H9 (cell line): ENCODE results near the gene NT5C1B. TPM values are rescaled to one million over a fixed set of nuclear protein-coding genes. Genes with fewer than 3 reads are reported as not detected.

Experiments
- DNase-seq: peaks from one replicate; pipeline ENCODE4 v3.0.0-alpha.2; 2017
- H2AFZ ChIP-seq: one replicate; pipeline ENCODE4 v1.6.1; 2013; ENCODE audit warnings: mild to moderate bottlenecking, low read length, control low read depth, moderate library complexity
- H2AK5ac ChIP-seq: 2 replicates; pipeline ENCODE4 v1.6.1; 2013; ENCODE audit warnings: low read length, control low read depth, mixed read lengths; ENCODE audit not compliant: insufficient read length
- H2BK120ac ChIP-seq: one replicate; pipeline ENCODE4 v1.6.1; 2013; ENCODE audit warnings: low read depth, mild to moderate bottlenecking, low read length, control low read depth, inconsistent platforms; ENCODE audit not compliant: poor library complexity, severe bottlenecking
- H2BK12ac ChIP-seq: 2 replicates; pipeline ENCODE4 v1.6.1; 2013; ENCODE audit warnings: low read length, control low read depth, mixed read lengths, low read depth; ENCODE audit not compliant: insufficient read length
- H2BK15ac ChIP-seq: 2 replicates; pipeline ENCODE4 v1.6.1; 2013; ENCODE audit warnings: low read depth, low read length, control low read depth
- H2BK20ac ChIP-seq: one replicate; pipeline ENCODE4 v1.6.1; 2013; ENCODE audit warnings: low read depth, mild to moderate bottlenecking, low read length, control low read depth, inconsistent platforms; ENCODE audit not compliant: poor library complexity, severe bottlenecking
- H2BK5ac ChIP-seq: 2 replicates; pipeline ENCODE4 v1.6.1; 2013; ENCODE audit warnings: low read length, control low read depth, mixed read lengths; ENCODE audit not compliant: insufficient read length
- H3K14ac ChIP-seq: 2 replicates; pipeline ENCODE4 v1.6.1; 2013; ENCODE audit warnings: low read length, control low read depth; ENCODE audit not compliant: insufficient read depth
- H3K18ac ChIP-seq: 2 replicates; pipeline ENCODE4 v1.6.1; 2013; ENCODE audit warnings: low read depth, mild to moderate bottlenecking, mixed read lengths, low read length, control low read depth; ENCODE audit not compliant: insufficient read length
- H3K23ac ChIP-seq: 2 replicates; pipeline ENCODE4 v1.6.1; 2013; ENCODE audit warnings: low read length, control low read depth, mixed read lengths, low read depth; ENCODE audit not compliant: insufficient read length
- H3K23me2 ChIP-seq: 2 replicates; pipeline ENCODE4 v1.6.1; 2013; ENCODE audit warnings: low read depth, mild to moderate bottlenecking, mixed read lengths, low read length, control low read depth; ENCODE audit not compliant: insufficient read length, poor library complexity, severe bottlenecking
- H3K27ac ChIP-seq: 2 replicates; pipeline ENCODE4 v1.5.1; 2013; ENCODE audit warnings: low read length, control low read depth, mixed read lengths, low read depth; ENCODE audit not compliant: insufficient read length
- H3K27me3 ChIP-seq: 2 replicates; pipeline ENCODE4 v1.6.1; 2013; ENCODE audit warnings: low read length, control low read depth, inconsistent platforms; ENCODE audit not compliant: insufficient read depth
- H3K4ac ChIP-seq: 2 replicates; pipeline ENCODE4 v1.6.1; 2013; ENCODE audit warnings: low read depth, mild to moderate bottlenecking, control low read depth, inconsistent platforms, low read length, moderate library complexity
- H3K4me1 ChIP-seq: 2 replicates; pipeline ENCODE4 v1.6.1; 2013; ENCODE audit warnings: low read length, control low read depth, inconsistent platforms; ENCODE audit not compliant: insufficient read depth
- H3K4me2 ChIP-seq: 2 replicates; pipeline ENCODE4 v1.6.1; 2013; ENCODE audit warnings: low read length, control low read depth, mixed read lengths; ENCODE audit not compliant: insufficient read length, insufficient read depth
- H3K56ac ChIP-seq: 2 replicates; pipeline ENCODE4 v1.6.1; 2013; ENCODE audit warnings: low read depth, mild to moderate bottlenecking, mixed read lengths, low read length, control low read depth; ENCODE audit not compliant: insufficient read length
- H3K79me1 ChIP-seq: 2 replicates; pipeline ENCODE4 v1.6.1; 2013; ENCODE audit warnings: low read depth, mild to moderate bottlenecking, moderate library complexity, low read length, control low read depth, inconsistent platforms; ENCODE audit not compliant: insufficient read depth, poor library complexity, severe bottlenecking
- H3K79me2 ChIP-seq: 2 replicates; pipeline ENCODE4 v1.6.1; 2013; ENCODE audit warnings: low read length, control low read depth, inconsistent platforms; ENCODE audit not compliant: insufficient read depth
- H3K9ac ChIP-seq: 2 replicates; pipeline ENCODE4 v1.6.1; 2013; ENCODE audit warnings: low read length, control low read depth, mixed read lengths; ENCODE audit not compliant: insufficient read length; ENCODE audit errors: extremely low read depth
- H3K9me3 ChIP-seq: one replicate; pipeline ENCODE4 v1.6.1; 2013; ENCODE audit warnings: low read depth, low read length, inconsistent platforms; ENCODE audit not compliant: control insufficient read depth
- H3T11ph ChIP-seq: one replicate; pipeline ENCODE4 v1.6.1; 2013; ENCODE audit warnings: mild to moderate bottlenecking, low read length, control low read depth, inconsistent platforms
- H4K20me1 ChIP-seq: one replicate; pipeline ENCODE4 v1.6.1; 2013; ENCODE audit not compliant: control insufficient read depth, insufficient read length, insufficient read depth
- H4K5ac ChIP-seq: 2 replicates; pipeline ENCODE4 v1.6.1; 2013; ENCODE audit warnings: low read depth, mild to moderate bottlenecking, mixed read lengths, low read length, control low read depth; ENCODE audit not compliant: insufficient read length
- H4K8ac ChIP-seq: replicated peaks from 2 replicates; pipeline ENCODE4 v1.6.1; 2013; ENCODE audit warnings: low read length, control low read depth, mixed read lengths, low read depth; ENCODE audit not compliant: insufficient read length
- H4K91ac ChIP-seq: 2 replicates; pipeline ENCODE4 v1.6.1; 2013; ENCODE audit warnings: low read depth, mild to moderate bottlenecking, moderate library complexity, mixed read lengths, low read length, control low read depth; ENCODE audit not compliant: insufficient read length
- H3K27ac Mint-ChIP-seq, 3 experiments: 2 replicates in 2 of 3; 3 replicates in 1 of 3; pipeline ENCODE4 v1.8.0; 2020 to 2021; ENCODE audit warnings: mixed read lengths in 3 of 3, mild to moderate bottlenecking in 1 of 3, moderate library complexity in 1 of 3
- H3K27me3 Mint-ChIP-seq: 2 replicates; pipeline ENCODE4 v1.8.0; 2021; ENCODE audit warnings: low read depth, mild to moderate bottlenecking, moderate library complexity, mixed read lengths
- H3K36me3 Mint-ChIP-seq, 3 experiments: 2 replicates in 2 of 3; 3 replicates in 1 of 3; pipeline ENCODE4 v1.8.0; 2020 to 2021; ENCODE audit warnings: low read depth in 3 of 3, mixed read lengths in 3 of 3; ENCODE audit not compliant: insufficient read depth in 1 of 3
- H3K4me1 Mint-ChIP-seq, 2 experiments: 2 replicates each; pipeline ENCODE4 v1.8.0; 2020; ENCODE audit warnings: mixed read lengths in 2 of 2
- H3K4me3 Mint-ChIP-seq, 2 experiments: 2 replicates in 1 of 2; 3 replicates in 1 of 2; pipeline ENCODE4 v1.8.0; 2020 to 2021; ENCODE audit warnings: mild to moderate bottlenecking in 2 of 2, mixed read lengths in 2 of 2, moderate library complexity in 1 of 2
- H3K9me3 Mint-ChIP-seq, 2 experiments: 2 replicates in 1 of 2; 3 replicates in 1 of 2; pipeline ENCODE4 v1.8.0; 2020; ENCODE audit warnings: mild to moderate bottlenecking in 2 of 2, mixed read lengths in 2 of 2, moderate library complexity in 1 of 2
- CTCF ChIP-seq: fragments of 200-600 bp; sonication (generic); conservative IDR thresholded peaks from 3 replicates; pipeline ENCODE4 v1.8.0; 2021; ENCODE audit warnings: antibody characterized with exemption, mild to moderate bottlenecking
- WGBS: extraction: QIAGEN DNeasy Blood & Tissue Kit; methylation state at CpG from one replicate; pipeline ENCODE4 v1.1.7; 2013; ENCODE audit warnings: missing lambda C conversion rate, low lambda C conversion rate, mixed read lengths; ENCODE audit not compliant: insufficient read length; ENCODE audit errors: extremely low coverage; 5-methylcytosine and 5-hydroxymethylcytosine counted together
- total RNA-seq: library from RNA; stranded (reverse); gene quantifications from 2 replicates; pipeline ENCODE4 v1.2.1, GENCODE V29; 2021

Gene NT5C1B
- total RNA-seq, 1 experiment from 2014 or later, result not detected

GRCh38 chr2:18546567-18546966 is 42.8 kb downstream of the NT5C1B start:
- no peak overlapping the region for H2BK20ac ChIP-seq
- no peak overlapping the region for H4K91ac ChIP-seq
- H3K27ac Mint-ChIP-seq, result 0 out of 7 replicates have a peak overlapping the region, but pooled peaks of 1 of the 3 experiments have one; percentile 28
- no peak overlapping the region for H3K23ac ChIP-seq
- H2AK5ac ChIP-seq, result no peak overlapping the region
- H3K14ac ChIP-seq, result no peak overlapping the region
- no peaks in the 10 kb centered on the region for H3K27me3 Mint-ChIP-seq
- H3K27ac ChIP-seq, result no peak overlapping the region
- no peak overlapping the region for H3T11ph ChIP-seq
- no peak overlapping the region for H3K9ac ChIP-seq
- no peaks in the 10 kb centered on the region for H3K9me3 Mint-ChIP-seq
- H3K18ac ChIP-seq, result no peak overlapping the region
- H4K20me1 ChIP-seq, result no peaks in the 10 kb centered on the region
- H2BK120ac ChIP-seq, result no peak overlapping the region
- peaks cover 9 to 11% of the 10 kb centered on the region in 2 experiments for H3K4me1 Mint-ChIP-seq
- H3K36me3 Mint-ChIP-seq, result no peaks in the 10 kb centered on the region
- WGBS, result no CpG with 5 or more reads among the region's 2 CpGs
- H3K27me3 ChIP-seq, result no peaks in the 10 kb centered on the region
- TF ChIP-seq CTCF, result no peak
- H3K79me1 ChIP-seq, result no peaks in the 10 kb centered on the region
- H3K9me3 ChIP-seq, result no peaks in the 10 kb centered on the region
- H4K8ac ChIP-seq, result no peak overlapping the region
- H3K4me1 ChIP-seq, result peaks cover 3% of the 10 kb centered on the region; the same call in 1 of the 2 replicates
- no peak overlapping the region for H2BK5ac ChIP-seq
- H3K23me2 ChIP-seq, result no peaks in the 10 kb centered on the region
- H4K5ac ChIP-seq, result no peak overlapping the region
- no peak overlapping the region for H3K4me3 Mint-ChIP-seq
- H2AFZ ChIP-seq, result no peak overlapping the region
- H3K56ac ChIP-seq, result no peak overlapping the region
- H3K4ac ChIP-seq, result no peak overlapping the region
- no peak overlapping the region for H2BK15ac ChIP-seq
- H3K4me2 ChIP-seq, result no peak overlapping the region
- no peak for DNase-seq
- H3K79me2 ChIP-seq, result no peaks in the 10 kb centered on the region
- H2BK12ac ChIP-seq, result no peak overlapping the region
